T-helper 2 cell treated with Interferon-gamma antibody and Interleukin-4, amounts not matched to agents 100 ng/mL and 5 ng/mL, for 36 hours (primary cell): ENCODE data around the gene SAPCD1. TPM values are rescaled to one million over a fixed set of nuclear protein-coding genes. Genes with fewer than 3 reads are reported as not detected.

Experiments used
- intact Hi-C: fragments of 100-400 bp; cut with micrococcal nuclease; formaldehyde crosslinking; loops from one replicate; pipeline ENCODE4 v1.15.1; 2023
- total RNA-seq: library from RNA; stranded (reverse); gene quantifications from 2 replicates; pipeline ENCODE4 v1.2.3, GENCODE V29; 2022

SAPCD1 gene
- total RNA-seq, 1 donor from 2014 or later = 16.6 TPM

GRCh38 chr6:31742894-31743293 lies 19.6 kb upstream of the SAPCD1 start:
- intact Hi-C loops = no loop called here

GRCh38 chr6:31744422-31744821 lies 18.0 kb upstream of the SAPCD1 start:
- intact Hi-C loops = no loop called here

- intact Hi-C loops = no loop called here
Observed at GRCh38 chr6:31749301-31750036, 13.0 kb upstream of the SAPCD1 start.

- intact Hi-C loops = no loop called here
Observed at GRCh38 chr6:31750411-31751022, 11.9 kb upstream of the SAPCD1 start.

- intact Hi-C loops = no loop called here
Observed at GRCh38 chr6:31752739-31753319, 9.6 kb upstream of the SAPCD1 start.

- intact Hi-C loops = no loop called here
Observed at GRCh38 chr6:31758281-31758680, 4.2 kb upstream of the SAPCD1 start.

- intact Hi-C loops = no loop called here
Observed at GRCh38 chr6:31760790-31761189, 1.7 kb upstream of the SAPCD1 start.

GRCh38 chr6:31761343-31761742 lies 1.1 kb upstream of the SAPCD1 start:
- intact Hi-C loops = no loop called here

- intact Hi-C loops = no loop called here
Observed at GRCh38 chr6:31762878-31763618, 592 bp downstream of the SAPCD1 start.

- intact Hi-C loops = no loop called here
Observed at GRCh38 chr6:31763619-31763940, 1.1 kb downstream of the SAPCD1 start.

- intact Hi-C loops = no loop called here
Observed at GRCh38 chr6:31764198-31764597, 1.7 kb downstream of the SAPCD1 start.

- intact Hi-C loops = no loop called here
Observed at GRCh38 chr6:31765559-31765909, 3.1 kb downstream of the SAPCD1 start.

- intact Hi-C loops = no loop called here
Observed at GRCh38 chr6:31765910-31766794, 3.7 kb downstream of the SAPCD1 start.

- intact Hi-C loops = no loop called here
Observed at GRCh38 chr6:31767096-31767645, 4.7 kb downstream of the SAPCD1 start.

- intact Hi-C loops = loop anchor here (2.0 kb wide), 1 partner anchor 40 kb away; the partner anchor contains the start of gene DDAH2
Observed at GRCh38 chr6:31768363-31769257, 6.2 kb downstream of the SAPCD1 start.

- intact Hi-C loops = loop anchor here (2.0 kb wide), 2 partner anchors 41 to 67 kb away; partner anchors contain the start of genes ABHD16A and DDAH2
Observed at GRCh38 chr6:31769684-31770371, 7.4 kb downstream of the SAPCD1 start.

GRCh38 chr6:31770860-31771259 lies 8.4 kb downstream of the SAPCD1 start:
- intact Hi-C loops = loop anchor here (2.0 kb wide), 1 partner anchor 68 kb away; the partner anchor contains the start of gene ABHD16A

GRCh38 chr6:31771992-31772358 lies 9.5 kb downstream of the SAPCD1 start:
- intact Hi-C loops = loop anchor here (2.0 kb wide), 1 partner anchor 69 kb away; the partner anchor contains the start of gene ABHD16A

GRCh38 chr6:31775184-31775583 lies 12.7 kb downstream of the SAPCD1 start:
- intact Hi-C loops = no loop called here
